Breast epithelium (tissue), 3 donors: ENCODE data around the gene PTPRN2.

ENCODE experiments used
- CTCF ChIP-seq, 3 donors: fragments of 450-650 bp; IDR thresholded peaks; one replicate each; pipeline ENCODE4 v1.5.1; 2016 to 2017; ENCODE audit warnings: antibody characterized with exemption in 3 of 3, mild to moderate bottlenecking in 3 of 3, moderate library complexity in 3 of 3
- POLR2A ChIP-seq: fragments of 450-650 bp; IDR thresholded peaks from one replicate; pipeline ENCODE4 v1.6.1; 2016; ENCODE audit warnings: antibody characterized with exemption, mild to moderate bottlenecking, moderate library complexity
- POLR2AphosphoS5 ChIP-seq, 3 donors: sonication (generic); formaldehyde crosslinking; IDR thresholded peaks; one replicate each; pipeline ENCODE4 v1.6.1; 2017; ENCODE audit warnings: antibody characterized with exemption in 3 of 3

GRCh38 chr7:157944051-157944450, 643.6 kb downstream of the PTPRN2 start:
- TF ChIP-seq POLR2AphosphoS5 (IDR thresholded peaks at IDR 0.05): no peak
- no peak for TF ChIP-seq CTCF (IDR thresholded peaks at IDR 0.05)
- TF ChIP-seq POLR2A: no peak
